22Rv1 (cell line): ENCODE data around the gene SFXN5.

Experiments
- H3K27ac ChIP-seq: fragments of 450-650 bp; 2 replicates; pipeline ENCODE4 v1.5.1; 2017
- CTCF ChIP-seq: fragments of 450-650 bp; IDR thresholded peaks from 2 replicates; pipeline ENCODE4 v1.5.1; 2017; ENCODE audit warnings: mild to moderate bottlenecking
- ZFX ChIP-seq: fragments of 450-650 bp; IDR thresholded peaks from 2 replicates; pipeline ENCODE4 v1.6.1; 2017; ENCODE audit warnings: antibody characterized with exemption, borderline replicate concordance

SFXN5 gene

GRCh38 chr2:73085691-73086090 is 14.2 kb upstream of the SFXN5 start:
- TF ChIP-seq ZFX (no peak), CTCF (peak; percentile 94)
- no peak overlapping the region for H3K27ac ChIP-seq

- TF ChIP-seq CTCF (no peak), ZFX (no peak)
- no peak overlapping the region for H3K27ac ChIP-seq
Observed at GRCh38 chr2:73084971-73085370, 13.5 kb upstream of the SFXN5 start.

GRCh38 chr2:73083886-73084800 is 12.6 kb upstream of the SFXN5 start:
- TF ChIP-seq ZFX (no peak), CTCF (no peak)
- no peak overlapping the region for H3K27ac ChIP-seq

- H3K27ac ChIP-seq, result no peak overlapping the region
- TF ChIP-seq ZFX (no peak), CTCF (no peak)
Observed at GRCh38 chr2:73082523-73083410, 11.3 kb upstream of the SFXN5 start.

GRCh38 chr2:73081181-73081671 is 9.7 kb upstream of the SFXN5 start:
- H3K27ac ChIP-seq, result no peak overlapping the region
- no peak for TF ChIP-seq ZFX
- TF ChIP-seq CTCF, result no peak

GRCh38 chr2:73080321-73081131 is 9.0 kb upstream of the SFXN5 start:
- H3K27ac ChIP-seq, result no peak overlapping the region

More at GRCh38 chr2:73080321-73081131, 9.0 kb upstream of the SFXN5 start:
- TF ChIP-seq ZFX (no peak), CTCF (no peak)
